HK-2 (cell line): Measurements from ENCODE around the gene FMNL2.

Source experiments
- DNase-seq: peaks from one replicate; pipeline ENCODE4 v3.0.0-alpha.2; 2018; ENCODE audit not compliant: unreplicated experiment

The FMNL2 gene

GRCh38 chr2:152339556-152340286 is 4.7 kb downstream of the FMNL2 start:
- DNase-seq: no peak

GRCh38 chr2:152342259-152343046 is 7.5 kb downstream of the FMNL2 start:
- DNase-seq: no peak

- no peak for DNase-seq
Measured at GRCh38 chr2:152343426-152343825, 8.5 kb downstream of the FMNL2 start.

- DNase-seq: no peak
Measured at GRCh38 chr2:152344579-152345195, 9.7 kb downstream of the FMNL2 start.

- DNase-seq: peak; percentile 69
Measured at GRCh38 chr2:152347076-152347475, 12.1 kb downstream of the FMNL2 start.

GRCh38 chr2:152348388-152348787 is 13.4 kb downstream of the FMNL2 start:
- no peak for DNase-seq

- no peak for DNase-seq
Measured at GRCh38 chr2:152349416-152349815, 14.4 kb downstream of the FMNL2 start.

GRCh38 chr2:152350155-152350679 is 15.2 kb downstream of the FMNL2 start:
- no peak for DNase-seq

- no peak for DNase-seq
Measured at GRCh38 chr2:152352616-152353015, 17.6 kb downstream of the FMNL2 start.

- no peak for DNase-seq
Measured at GRCh38 chr2:152353364-152353763, 18.4 kb downstream of the FMNL2 start.

- DNase-seq: no peak
Measured at GRCh38 chr2:152354069-152354755, 19.2 kb downstream of the FMNL2 start.

- DNase-seq: no peak
Measured at GRCh38 chr2:152354909-152355308, 19.9 kb downstream of the FMNL2 start.

GRCh38 chr2:152355409-152355831 is 20.4 kb downstream of the FMNL2 start:
- no peak for DNase-seq

GRCh38 chr2:152359573-152360363 is 24.8 kb downstream of the FMNL2 start:
- DNase-seq: no peak

- no peak for DNase-seq
Measured at GRCh38 chr2:152363936-152364335, 29.0 kb downstream of the FMNL2 start.

GRCh38 chr2:152367547-152368390 is 32.8 kb downstream of the FMNL2 start:
- no peak for DNase-seq

- no peak for DNase-seq
Measured at GRCh38 chr2:152369176-152369860, 34.3 kb downstream of the FMNL2 start.

- DNase-seq: no peak
Measured at GRCh38 chr2:152370783-152371182, 35.8 kb downstream of the FMNL2 start.

- DNase-seq: no peak
Measured at GRCh38 chr2:152372438-152372984, 37.5 kb downstream of the FMNL2 start.
